NCI-H460 (cell line): ENCODE measurements around the gene SLC39A2. TPM values are rescaled to one million over a fixed set of nuclear protein-coding genes. Genes with fewer than 3 reads are reported as not detected.

Experiments used
- DNase-seq: peaks from one replicate; pipeline ENCODE4 v3.0.0-alpha.2; 2016; ENCODE audit warnings: low read depth; ENCODE audit errors: extremely low read depth
- small RNA-seq, 2 experiments: library from RNA; depleted of rRNA; stranded (forward); fragments of <200 nt; gene quantifications; one replicate each; pipeline ENCODE3, GENCODE V24; 2014
- total RNA-seq: library from RNA; depleted of rRNA; stranded (reverse); fragments of >200 nt; shearing (Covaris generic); gene quantifications from 2 replicates; pipeline ENCODE4 v1.2.3, GENCODE V29; 2014; rRNA removed

The SLC39A2 gene
- total RNA-seq, 1 experiment from 2014 or later: not detected

GRCh38 chr14:21041676-21042433, 42.8 kb downstream of the SLC39A2 start, which contains the start of gene RNASE7:
Gene RNASE7, plus strand, starts transcription at chr14:21042362. Its CDS starts 631 bp downstream, at chr14:21042993.
- no peak for DNase-seq

DNA sequence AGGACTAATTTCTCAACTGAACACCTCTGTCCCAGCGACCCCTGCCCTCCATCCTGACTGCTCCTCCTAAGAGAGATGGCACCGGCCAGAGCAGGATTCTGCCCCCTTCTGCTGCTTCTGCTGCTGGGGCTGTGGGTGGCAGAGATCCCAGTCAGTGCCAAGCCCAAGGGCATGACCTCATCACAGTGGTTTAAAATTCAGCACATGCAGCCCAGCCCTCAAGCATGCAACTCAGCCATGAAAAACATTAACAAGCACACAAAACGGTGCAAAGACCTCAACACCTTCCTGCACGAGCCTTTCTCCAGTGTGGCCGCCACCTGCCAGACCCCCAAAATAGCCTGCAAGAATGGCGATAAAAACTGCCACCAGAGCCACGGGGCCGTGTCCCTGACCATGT, 43.8 kb downstream of the SLC39A2 start:
- no peak for DNase-seq

- DNase-seq: no peak
Measured at GRCh38 chr14:21043387-21043973, 44.4 kb downstream of the SLC39A2 start.

- DNase-seq: no peak
Measured at GRCh38 chr14:21043974-21044618, 45.0 kb downstream of the SLC39A2 start.

- no peak for DNase-seq
Measured at GRCh38 chr14:21047378-21047781, 48.3 kb downstream of the SLC39A2 start.

- DNase-seq: no peak
Measured at GRCh38 chr14:21048638-21049037, 49.5 kb downstream of the SLC39A2 start.

GRCh38 chr14:21049271-21049673, 50.2 kb downstream of the SLC39A2 start:
- no peak for DNase-seq

DNA sequence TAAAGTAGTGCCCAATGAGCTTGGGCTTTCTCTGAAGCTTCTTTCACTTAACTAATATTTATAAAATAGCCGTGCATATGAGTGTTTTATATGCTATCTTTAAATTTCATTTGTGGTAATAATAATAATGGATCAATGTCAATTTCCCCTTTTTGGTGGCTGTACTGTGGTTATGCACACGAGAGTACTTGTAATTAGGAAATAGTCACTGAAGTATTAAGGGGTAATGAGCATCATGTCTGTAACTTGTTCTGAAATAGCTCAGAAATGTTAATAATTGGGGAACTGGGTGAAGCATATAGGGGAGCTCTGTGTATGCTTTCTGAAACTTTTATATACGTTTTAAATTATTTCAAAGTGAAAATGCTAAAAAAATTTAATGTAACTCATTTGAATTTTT, 51.5 kb downstream of the SLC39A2 start:
- DNase-seq: no peak

Small RNAs within 50 kb of the gene (small RNA-seq; reads per million reads assigned to genes)
- gene RN7SL189P: 0 to 0.06 reads per million in 2 experiments

Other genes with a start within 250 kb of the SLC39A2 start
- gene EDDM3B, start 230.9 kb upstream of the SLC39A2 start, total RNA-seq: not detected in 2 replicates
- 0.20 TPM in 1 of 2 replicates, not detected in the other for gene RNASE6, start 218.0 kb upstream of the SLC39A2 start, total RNA-seq
- not detected in 2 replicates for gene RNASE1, start 196.4 kb upstream of the SLC39A2 start, total RNA-seq
- gene RNASE3, start 107.9 kb upstream of the SLC39A2 start, total RNA-seq: not detected in 2 replicates
- not detected in 2 replicates for gene RNASE2, start 43.8 kb upstream of the SLC39A2 start, total RNA-seq
- gene METTL17, start 9.3 kb upstream of the SLC39A2 start, total RNA-seq: 76.6 and 80.5 TPM in 2 replicates
- gene NDRG2, start 25.8 kb downstream of the SLC39A2 start, total RNA-seq: 3.4 and 5.0 TPM in 2 replicates
- gene TPPP2, start 30.9 kb downstream of the SLC39A2 start, total RNA-seq: not detected in 2 replicates
- gene RNASE13, start 35.5 kb downstream of the SLC39A2 start, total RNA-seq: not detected in 2 replicates
- gene RNASE7, start 43.1 kb downstream of the SLC39A2 start, total RNA-seq: not detected in 2 replicates
- gene RNASE8, start 58.5 kb downstream of the SLC39A2 start, total RNA-seq: not detected in 2 replicates
- 9.3 and 10.7 TPM in 2 replicates for gene ARHGEF40, start 71.0 kb downstream of the SLC39A2 start, total RNA-seq
- gene ZNF219, start 99.4 kb downstream of the SLC39A2 start, total RNA-seq: 23.5 and 27.7 TPM in 2 replicates
- 0.87 and 1.5 TPM in 2 replicates for gene TMEM253, start 101.8 kb downstream of the SLC39A2 start, total RNA-seq
- gene OR5AU1, start 156.8 kb downstream of the SLC39A2 start, total RNA-seq: not detected in 2 replicates